HepG2 (cell line): ENCODE measurements around the gene PLCG2. TPM values are rescaled to one million over a fixed set of nuclear protein-coding genes. Genes with fewer than 3 reads are reported as not detected.

Source experiments
- HIVEP1 ChIP-seq: sonication (generic); formaldehyde crosslinking; IDR thresholded peaks from 2 replicates; pipeline ENCODE4 v1.4.0; 2020; ENCODE audit warnings: mild to moderate bottlenecking, missing genetic modification reagents
- IRF1 ChIP-seq: sonication (generic); formaldehyde crosslinking; IDR thresholded peaks from 2 replicates; pipeline ENCODE4 v1.4.0; 2020; ENCODE audit warnings: low read depth, mild to moderate bottlenecking, missing genetic modification reagents
- JDP2 ChIP-seq: sonication (generic); formaldehyde crosslinking; IDR thresholded peaks from 2 replicates; pipeline ENCODE4 v1.8.1; 2022; ENCODE audit warnings: missing genetic modification reagents, borderline replicate concordance
- KDM4B ChIP-seq: sonication (generic); formaldehyde crosslinking; IDR thresholded peaks from 2 replicates; pipeline ENCODE4 v1.4.0; 2020; ENCODE audit warnings: missing genetic modification reagents
- MAZ ChIP-seq, 2 experiments: sonication (generic) in 1 of 2; formaldehyde crosslinking in 1 of 2; IDR thresholded peaks; 2 replicates each; pipeline versions ENCODE4 v1.5.0 to v1.6.1; 2012 to 2020; ENCODE audit warnings: low read depth in 2 of 2, mild to moderate bottlenecking in 2 of 2, borderline replicate concordance in 1 of 2, improper control_type of control experiment in 1 of 2, low read length in 1 of 2, missing genetic modification reagents in 1 of 2, moderate library complexity in 1 of 2
- MED13 ChIP-seq: sonication (generic); formaldehyde crosslinking; IDR thresholded peaks from 2 replicates; pipeline ENCODE4 v1.5.0; 2020; ENCODE audit warnings: missing genetic modification reagents
- PATZ1 ChIP-seq: sonication (generic); formaldehyde crosslinking; IDR thresholded peaks from 2 replicates; pipeline ENCODE4 v1.4.0; 2020; ENCODE audit warnings: missing genetic modification reagents
- RFXAP ChIP-seq: sonication (generic); formaldehyde crosslinking; IDR thresholded peaks from 2 replicates; pipeline ENCODE4 v1.4.0; 2020; ENCODE audit warnings: missing genetic modification reagents, borderline replicate concordance
- SP4 ChIP-seq: sonication (generic); formaldehyde crosslinking; IDR thresholded peaks from 2 replicates; pipeline ENCODE4 v1.8.1; 2023; ENCODE audit warnings: mild to moderate bottlenecking, missing genetic modification reagents
- UBTF ChIP-seq: sonication (generic); formaldehyde crosslinking; IDR thresholded peaks from 2 replicates; pipeline ENCODE4 v1.4.0; 2020; ENCODE audit warnings: mild to moderate bottlenecking, missing genetic modification reagents
- XRCC5 ChIP-seq: fragments of 200-400 bp; formaldehyde crosslinking; optimal IDR thresholded peaks from 2 replicates; pipeline ENCODE3; 2017; ENCODE audit warnings: mild to moderate bottlenecking, low read length
- ZMYM4 ChIP-seq: sonication (generic); formaldehyde crosslinking; IDR thresholded peaks from 2 replicates; pipeline ENCODE4 v1.8.1; 2023; ENCODE audit warnings: mild to moderate bottlenecking, missing genetic modification reagents
- ZNF136 ChIP-seq: sonication (generic); formaldehyde crosslinking; IDR thresholded peaks from 2 replicates; pipeline ENCODE4 v1.8.1; 2022; ENCODE audit warnings: low read depth, mild to moderate bottlenecking, moderate library complexity, missing genetic modification reagents
- ZNF256 ChIP-seq: sonication (generic); formaldehyde crosslinking; conservative IDR thresholded peaks from 2 replicates; pipeline ENCODE4 v1.4.0; 2020; ENCODE audit warnings: missing genetic modification reagents
- ZNF280D ChIP-seq: sonication (generic); formaldehyde crosslinking; IDR thresholded peaks from 2 replicates; pipeline ENCODE4 v1.5.1; 2020; ENCODE audit warnings: mild to moderate bottlenecking, missing genetic modification reagents
- ZNF616 ChIP-seq: sonication (generic); formaldehyde crosslinking; IDR thresholded peaks from 2 replicates; pipeline ENCODE4 v1.5.0; 2020; ENCODE audit warnings: low read depth, mild to moderate bottlenecking, missing genetic modification reagents
- ZNF737 ChIP-seq: sonication (generic); formaldehyde crosslinking; IDR thresholded peaks from 2 replicates; pipeline ENCODE4 v1.5.0; 2020; ENCODE audit warnings: missing genetic modification reagents, mild to moderate bottlenecking, borderline replicate concordance
- polyA plus RNA-seq, 8 experiments: library from polyadenylated mRNA; depleted of rRNA in 3 of 8; stranded (reverse) in 7 of 8; unstranded in 1 of 8; fragments of >200 nt; fragmentation: Illumina TruSeq in 4 of 8; extraction: Trizol in 4 of 8; gene quantifications; 2 replicates each; pipeline versions ENCODE4 v1.2.1 to v1.2.3, GENCODE V29; 2011 to 2016; ENCODE audit warnings: low read depth in 4 of 8, missing spikeins in 1 of 8, mixed read lengths in 1 of 8; ENCODE audit not compliant: insufficient read depth in 1 of 8
- total RNA-seq, 5 experiments: library from RNA; depleted of rRNA; stranded (reverse); fragments of >200 nt; fragmentation: Illumina TruSeq; extraction: Trizol; gene quantifications; 2 replicates each; pipeline ENCODE4 v1.2.3, GENCODE V29; 2016; ENCODE audit warnings: low read depth in 1 of 5

PLCG2 gene
- total and polyA plus RNA-seq, 2 of the 13 experiments (the other 11 are each of a cell fraction or from before 2014, with no cell fraction given) = 0.13 to 0.18 TPM

DNA sequence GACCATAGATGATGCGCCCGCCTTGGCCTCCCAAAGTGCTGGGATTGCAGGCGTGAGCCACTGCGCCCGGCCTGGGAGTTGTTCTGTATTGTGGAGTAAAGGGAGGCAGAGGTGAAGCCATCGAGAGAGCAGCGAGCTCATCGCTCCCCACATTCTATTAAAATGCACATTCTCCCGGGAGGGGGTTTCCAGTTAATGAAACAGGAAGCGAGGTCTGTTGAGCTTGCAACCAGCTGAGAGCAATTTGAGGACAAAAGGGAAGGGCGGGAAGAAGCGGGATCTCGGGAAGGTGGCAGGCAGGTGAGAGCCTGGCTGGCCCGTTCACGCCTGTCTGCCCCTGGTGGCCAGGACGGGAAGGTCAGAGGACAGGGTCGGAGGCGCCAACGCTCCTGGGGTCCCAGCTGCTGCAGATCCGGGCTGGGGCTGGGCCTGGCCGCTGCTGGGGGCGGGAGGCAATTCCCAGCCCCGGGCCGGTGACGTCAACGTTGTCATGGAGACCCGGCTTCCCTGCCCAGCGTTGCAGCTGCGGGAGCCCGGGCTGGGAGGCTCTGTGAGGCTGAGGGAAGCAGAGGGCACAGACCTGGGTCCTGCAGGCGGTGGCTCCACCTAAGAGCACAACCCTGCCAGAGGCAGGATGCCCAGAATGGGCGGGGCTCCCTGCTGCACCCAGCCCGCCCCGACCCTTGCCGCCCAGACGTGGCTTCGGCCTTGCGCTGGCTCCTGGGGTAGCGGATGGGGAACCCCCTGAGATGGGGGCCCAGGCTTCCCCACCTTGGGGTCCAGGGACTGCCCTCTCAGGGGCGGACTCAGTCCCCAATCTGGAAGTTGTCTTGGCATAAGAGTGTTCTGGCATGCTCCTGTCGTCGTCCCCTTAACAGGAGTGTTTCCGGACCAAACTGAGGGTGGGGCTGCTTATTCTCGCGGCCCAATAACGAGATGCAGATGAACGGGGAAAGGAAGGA is 48.7 kb upstream of the PLCG2 start (continued):
- TF ChIP-seq PATZ1 (CRISPR knock-in tag) = peak; percentile 65
- TF ChIP-seq MED13 (CRISPR knock-in tag) = no peak
- peak; percentile 26 for TF ChIP-seq UBTF
- TF ChIP-seq XRCC5 = peak; percentile 86
- no peak for TF ChIP-seq ZNF737 (CRISPR knock-in tag)
- TF ChIP-seq ZNF280D (CRISPR knock-in tag) = 0 out of 2 replicates have a peak, but pooled peaks have one; percentile 10
- TF ChIP-seq MAZ (IDR thresholded peaks at IDR 0.05; ENCODE audit: borderline replicate concordance, low read depth, low read length) = no peak
- peak; percentile 53; the same call in 1 of the 2 replicates for TF ChIP-seq MAZ (CRISPR knock-in tag; IDR thresholded peaks at IDR 0.05; ENCODE audit: low read depth)
- TF ChIP-seq ZNF256 = no peak
- peak; percentile 20; the same call in 1 of the 2 replicates for TF ChIP-seq ZNF136 (CRISPR knock-in tag)
- no peak for TF ChIP-seq JDP2
- no peak for TF ChIP-seq KDM4B (CRISPR knock-in tag)
- TF ChIP-seq ZNF616 (CRISPR knock-in tag) = no peak
- no peak for TF ChIP-seq IRF1 (CRISPR knock-in tag)
- TF ChIP-seq ZMYM4 = peak; percentile 32; the same call in 1 of the 2 replicates
- 0 out of 2 replicates have a peak, but pooled peaks have one; percentile 68 for TF ChIP-seq HIVEP1 (CRISPR knock-in tag)
- TF ChIP-seq SP4 (CRISPR knock-in tag) = peak; percentile 50; the same call in 1 of the 2 replicates
- no peak for TF ChIP-seq RFXAP (CRISPR knock-in tag)
